Breast epithelium (tissue), 4 donors: Measurements from ENCODE around the gene ASF1B. TPM values are rescaled to one million over a fixed set of nuclear protein-coding genes. Genes with fewer than 3 reads are reported as not detected.

Experiments
- DNase-seq, 2 donors: peaks; one replicate each; pipeline ENCODE4 v3.0.0-alpha.2; 2019; ENCODE audit warnings: low spot score in 2 of 2
- H3K27ac ChIP-seq, 2 donors: fragments of 200-600 bp; sonication (generic) in 1 of 2; one replicate each; pipeline ENCODE4 v1.5.1; 2016 to 2019; ENCODE audit warnings: mild to moderate bottlenecking in 1 of 2
- H3K27me3 ChIP-seq, 2 donors: fragments of 200-600 bp; sonication (generic) in 1 of 2; one replicate each; pipeline versions ENCODE4 v1.5.1 to v1.6.0; 2017 to 2019; ENCODE audit warnings: control low read depth in 1 of 2, mild to moderate bottlenecking in 1 of 2
- H3K36me3 ChIP-seq: fragments of 200-600 bp; one replicate; pipeline ENCODE4 v1.5.1; 2019
- H3K4me1 ChIP-seq, 2 donors: fragments of 200-600 bp; sonication (generic); one replicate each; pipeline ENCODE4 v1.5.1; 2016 to 2019; ENCODE audit warnings: control low read depth in 1 of 2
- H3K4me3 ChIP-seq, 3 donors: fragments of 200-600 bp; sonication (generic); 1 replicate in 2 of 3; 2 replicates in 1 of 3; pipeline ENCODE4 v1.5.1; 2016 to 2019; ENCODE audit warnings: mild to moderate bottlenecking in 3 of 3, moderate library complexity in 2 of 3
- H3K9me3 ChIP-seq, 2 donors: fragments of 200-600 bp; sonication (generic) in 1 of 2; one replicate each; pipeline ENCODE4 v1.5.1; 2016 to 2019; ENCODE audit warnings: control low read depth in 1 of 2
- POLR2A ChIP-seq: fragments of 450-650 bp; IDR thresholded peaks from one replicate; pipeline ENCODE4 v1.6.1; 2016; ENCODE audit warnings: antibody characterized with exemption, mild to moderate bottlenecking, moderate library complexity
- POLR2AphosphoS5 ChIP-seq, 3 donors: sonication (generic); formaldehyde crosslinking; IDR thresholded peaks; one replicate each; pipeline ENCODE4 v1.6.1; 2017; ENCODE audit warnings: antibody characterized with exemption in 3 of 3
- intact Hi-C: fragments of 100-400 bp; cut with DNase I; formaldehyde crosslinking; loops from one replicate; pipeline ENCODE4 v1.15.1; 2023; ENCODE audit warnings: low total_unique reads
- total RNA-seq, 3 donors: library from RNA; depleted of rRNA; stranded (reverse); fragments of >200 nt; gene quantifications; one replicate each; pipeline ENCODE4 v1.1.0, GENCODE V29; 2016
- TF ChIP-seq, protein P1 (sequence below), 3 donors: fragments of 450-650 bp; IDR thresholded peaks; one replicate each; pipeline ENCODE4 v1.5.1; 2016 to 2017; ENCODE audit warnings: antibody characterized with exemption in 3 of 3, mild to moderate bottlenecking in 3 of 3, moderate library complexity in 3 of 3

Gene ASF1B
- total RNA-seq, 3 donors from 2014 or later: 0.66 to 1.6 (median 1.2) TPM

DNA sequence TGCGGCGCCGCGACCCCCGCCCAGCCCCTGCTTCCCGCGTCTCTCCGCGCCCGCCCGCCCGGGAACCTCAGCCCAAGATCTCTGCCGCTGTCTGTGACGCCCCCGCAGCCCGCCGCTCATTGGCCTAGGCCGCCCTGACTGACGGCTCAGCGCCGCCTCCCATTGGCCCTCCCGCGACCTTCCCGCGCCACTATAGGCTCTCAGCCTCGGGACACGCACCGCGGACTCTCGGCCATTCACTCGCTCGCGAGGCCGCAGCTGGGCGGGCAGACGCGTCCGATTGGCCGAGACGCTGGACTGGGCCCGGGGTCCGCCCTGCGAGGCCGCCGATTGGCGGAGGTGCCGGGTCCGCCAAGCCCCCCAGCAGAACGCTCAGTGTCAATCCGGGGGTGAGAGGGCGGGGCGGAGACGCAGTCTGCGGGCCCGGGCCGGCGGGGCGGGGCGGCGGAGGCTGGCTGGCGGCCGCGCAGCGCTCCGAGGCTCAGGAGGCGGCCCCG lies 18.7 kb downstream of the ASF1B start, which contains the start of gene PRKACA:
PRKACA (minus strand) TSS at position 95 of the 497 bp plus-strand sequence. CDS start 215 bp downstream, outside the sequence.
- H3K27me3 ChIP-seq: no peaks in the 10 kb centered on the region
- DNase-seq: peak; percentile 98 to 99
- H3K4me1 ChIP-seq: peaks cover 20 to 30% of the 10 kb centered on the region in 2 donors
- TF ChIP-seq, protein P1, sequence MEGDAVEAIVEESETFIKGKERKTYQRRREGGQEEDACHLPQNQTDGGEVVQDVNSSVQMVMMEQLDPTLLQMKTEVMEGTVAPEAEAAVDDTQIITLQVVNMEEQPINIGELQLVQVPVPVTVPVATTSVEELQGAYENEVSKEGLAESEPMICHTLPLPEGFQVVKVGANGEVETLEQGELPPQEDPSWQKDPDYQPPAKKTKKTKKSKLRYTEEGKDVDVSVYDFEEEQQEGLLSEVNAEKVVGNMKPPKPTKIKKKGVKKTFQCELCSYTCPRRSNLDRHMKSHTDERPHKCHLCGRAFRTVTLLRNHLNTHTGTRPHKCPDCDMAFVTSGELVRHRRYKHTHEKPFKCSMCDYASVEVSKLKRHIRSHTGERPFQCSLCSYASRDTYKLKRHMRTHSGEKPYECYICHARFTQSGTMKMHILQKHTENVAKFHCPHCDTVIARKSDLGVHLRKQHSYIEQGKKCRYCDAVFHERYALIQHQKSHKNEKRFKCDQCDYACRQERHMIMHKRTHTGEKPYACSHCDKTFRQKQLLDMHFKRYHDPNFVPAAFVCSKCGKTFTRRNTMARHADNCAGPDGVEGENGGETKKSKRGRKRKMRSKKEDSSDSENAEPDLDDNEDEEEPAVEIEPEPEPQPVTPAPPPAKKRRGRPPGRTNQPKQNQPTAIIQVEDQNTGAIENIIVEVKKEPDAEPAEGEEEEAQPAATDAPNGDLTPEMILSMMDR (IDR thresholded peaks at IDR 0.05): no peak
- TF ChIP-seq POLR2A (peak; percentile 31), POLR2AphosphoS5 (IDR thresholded peaks at IDR 0.05) (peak; percentile 5 to 49 (median 32))
- peak within 1 kb of the TSS; percentile 94 to 99 (median 95) for H3K4me3 ChIP-seq
- no peaks in the 10 kb centered on the region for H3K9me3 ChIP-seq
- intact Hi-C loops: no loop called here
- no peaks in the 10 kb centered on the region for H3K36me3 ChIP-seq
- peak within 1 kb of the TSS; percentile 98 to 100 for H3K27ac ChIP-seq

DNA sequence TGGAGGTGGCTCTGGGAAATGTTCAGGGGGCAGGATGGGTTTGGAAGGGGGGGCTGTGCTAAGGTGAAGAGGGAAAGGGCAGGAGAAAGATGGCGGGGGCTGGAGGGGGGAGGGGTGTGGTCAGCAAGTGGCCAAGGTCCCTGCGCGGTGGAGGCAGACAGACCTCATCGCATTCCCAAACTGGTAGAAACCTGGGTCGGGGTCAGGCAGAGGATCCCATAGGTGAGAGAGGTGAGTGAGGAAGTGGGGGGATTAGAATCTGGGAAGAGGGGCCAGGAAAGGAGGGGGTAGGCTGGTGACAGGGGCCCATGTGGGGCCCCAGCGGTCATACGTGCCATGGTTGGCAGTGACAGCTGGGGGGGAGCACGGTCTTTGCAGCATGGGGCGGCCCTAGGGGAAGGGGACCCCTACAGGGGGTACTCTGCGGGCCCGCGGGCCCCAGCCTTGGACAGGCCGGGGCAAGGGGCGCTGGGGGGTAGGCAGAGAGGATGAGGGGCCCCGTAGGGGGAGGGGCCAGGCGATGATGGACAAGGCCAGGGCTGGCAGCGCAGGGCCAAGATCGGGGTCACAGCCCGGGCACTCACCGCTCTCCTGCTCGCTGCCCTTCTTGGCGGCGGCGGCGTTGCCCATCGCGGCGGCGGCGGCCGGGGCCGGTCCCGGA lies 19.3 kb downstream of the ASF1B start:
- Histone ChIP-seq H3K4me1 (peaks cover 27 to 30% of the 10 kb centered on the region in 2 donors), H3K36me3 (no peaks in the 10 kb centered on the region), H3K27me3 (no peaks in the 10 kb centered on the region), H3K27ac (peak overlapping the region; percentile 98 to 100), H3K9me3 (no peaks in the 10 kb centered on the region), H3K4me3 (peak overlapping the region; percentile 94 to 99 (median 95))
- TF ChIP-seq, protein P1 (IDR thresholded peaks at IDR 0.05): peak in 1 of 3 donors; percentile 9
- no peak for TF ChIP-seq POLR2AphosphoS5 (IDR thresholded peaks at IDR 0.05)
- no peak for DNase-seq
- intact Hi-C loops: no loop called here

DNA sequence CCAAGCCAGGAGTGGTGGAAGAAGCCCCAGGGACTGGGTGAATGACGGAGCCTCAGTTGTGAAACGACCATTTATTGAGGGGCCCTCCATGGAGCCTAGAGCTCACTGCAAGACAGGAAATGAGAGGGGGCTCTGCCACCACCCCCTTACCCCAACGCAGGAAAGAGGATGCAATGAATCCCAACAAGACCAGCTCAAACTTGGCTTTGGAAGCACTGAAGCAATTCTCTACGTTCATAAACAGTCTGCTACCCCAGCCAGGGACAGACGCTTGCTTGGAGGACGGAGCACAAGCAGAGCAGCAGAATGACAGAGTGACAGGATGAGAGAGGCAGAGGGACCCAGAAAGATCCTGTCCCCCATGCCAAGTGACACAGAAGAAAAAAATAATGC lies 19.9 kb downstream of the ASF1B start:
- Histone ChIP-seq H3K4me3 (peak overlapping the region; percentile 94 to 99 (median 95)), H3K36me3 (no peaks in the 10 kb centered on the region), H3K27me3 (no peaks in the 10 kb centered on the region), H3K9me3 (no peaks in the 10 kb centered on the region), H3K27ac (peak overlapping the region; percentile 98 to 100), H3K4me1 (peaks cover 27 to 30% of the 10 kb centered on the region in 2 donors)
- no peak for DNase-seq
- intact Hi-C loops: no loop called here
- TF ChIP-seq POLR2A: no peak
- no peak for TF ChIP-seq POLR2AphosphoS5 (IDR thresholded peaks at IDR 0.05)
- TF ChIP-seq, protein P1 (IDR thresholded peaks at IDR 0.05): no peak

DNA sequence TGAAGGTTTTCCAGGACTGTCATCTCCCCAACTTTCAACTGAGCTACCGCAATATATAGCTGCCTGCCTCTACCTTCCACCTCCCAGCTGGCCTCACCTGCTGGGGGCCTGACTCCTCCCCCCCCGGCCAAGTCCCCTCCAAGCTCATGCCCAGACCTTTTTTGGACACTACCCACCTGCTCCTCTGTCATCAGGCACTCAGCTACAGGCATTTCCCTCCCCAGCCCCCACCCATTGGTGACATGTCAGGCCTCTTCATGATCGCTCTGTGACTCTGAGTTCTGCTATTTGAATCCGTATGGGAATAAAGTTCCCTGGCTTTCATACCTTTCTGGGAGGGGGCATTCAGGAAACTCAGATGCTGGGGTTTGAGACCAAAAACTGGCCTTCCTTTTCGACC lies 20.6 kb downstream of the ASF1B start:
- H3K36me3 ChIP-seq: no peaks in the 10 kb centered on the region
- no peak for DNase-seq
- H3K27me3 ChIP-seq: no peaks in the 10 kb centered on the region
- H3K4me3 ChIP-seq: peak overlapping the region in 2 of 3 donors; percentile 94 to 99
- TF ChIP-seq, protein P1 (IDR thresholded peaks at IDR 0.05): no peak
- TF ChIP-seq POLR2AphosphoS5 (IDR thresholded peaks at IDR 0.05): no peak
- no peak for TF ChIP-seq POLR2A
- intact Hi-C loops: no loop called here
- H3K9me3 ChIP-seq: no peaks in the 10 kb centered on the region
- H3K27ac ChIP-seq: peak overlapping the region; percentile 98 to 100
- H3K4me1 ChIP-seq: peaks cover 27 to 30% of the 10 kb centered on the region in 2 donors

DNA sequence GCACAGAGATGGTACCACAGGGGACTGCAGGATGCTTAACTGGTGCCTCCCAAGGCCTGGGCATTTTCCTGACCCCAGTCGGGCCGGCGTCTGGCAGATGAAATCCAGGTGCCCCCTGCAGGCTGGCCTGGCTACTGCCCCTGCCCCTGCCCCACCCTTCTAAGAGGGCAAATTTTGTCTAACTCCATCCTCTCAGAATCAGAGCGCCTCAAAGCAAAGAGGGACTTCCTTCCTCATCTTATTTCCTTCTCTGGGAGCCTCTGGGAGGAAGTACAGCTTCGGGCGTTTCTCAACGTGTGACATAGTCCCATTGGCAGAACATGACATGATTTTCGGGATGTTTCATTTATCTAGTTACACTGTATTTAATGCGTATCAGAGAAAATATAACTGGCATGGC lies 21.5 kb downstream of the ASF1B start:
- Histone ChIP-seq H3K4me3 (no peak overlapping the region), H3K27ac (peak overlapping the region; percentile 85 to 93), H3K27me3 (no peaks in the 10 kb centered on the region), H3K9me3 (no peaks in the 10 kb centered on the region), H3K36me3 (no peaks in the 10 kb centered on the region), H3K4me1 (peaks cover 27 to 30% of the 10 kb centered on the region in 2 donors)
- intact Hi-C loops: no loop called here
- TF ChIP-seq POLR2A: no peak
- TF ChIP-seq, protein P1 (IDR thresholded peaks at IDR 0.05): peak; percentile 27 to 52 (median 27)
- no peak for DNase-seq
